MM.1S (cell line): ENCODE data around the gene HECW1.

ENCODE experiments used
- DNase-seq: peaks from one replicate; pipeline ENCODE4 v3.0.0-alpha.2; 2015
- H2AFZ ChIP-seq: fragments of 300-600 bp; sonication (generic); 2 replicates; pipeline ENCODE4 v1.6.0; 2016; ENCODE audit warnings: antibody characterized with exemption, low read length
- H3F3A ChIP-seq: fragments of 300-600 bp; sonication (generic); 2 replicates; pipeline ENCODE4 v1.6.1; 2016; ENCODE audit warnings: mild to moderate bottlenecking, antibody characterized with exemption, low read length, moderate library complexity, mixed read lengths; ENCODE audit not compliant: insufficient read depth
- H3K27ac ChIP-seq: fragments of 300-600 bp; sonication (generic); 2 replicates; pipeline ENCODE4 v1.5.1; 2016; ENCODE audit warnings: mild to moderate bottlenecking, low read length
- H3K27me3 ChIP-seq: fragments of 300-600 bp; sonication (generic); replicated peaks from 2 replicates; pipeline ENCODE4 v1.6.0; 2016; ENCODE audit warnings: low read length; ENCODE audit not compliant: insufficient read depth
- H3K36me3 ChIP-seq: fragments of 300-600 bp; sonication (generic); replicated peaks from 2 replicates; pipeline ENCODE4 v1.6.1; 2016; ENCODE audit warnings: mild to moderate bottlenecking, low read length, mixed read lengths; ENCODE audit not compliant: insufficient read depth
- H3K4me1 ChIP-seq: fragments of 300-600 bp; sonication (generic); 2 replicates; pipeline ENCODE4 v1.6.1; 2016; ENCODE audit warnings: low read length, mixed read lengths
- H3K4me2 ChIP-seq: fragments of 300-600 bp; sonication (generic); 2 replicates; pipeline ENCODE4 v1.6.0; 2016; ENCODE audit warnings: low read depth, low read length
- H3K4me3 ChIP-seq: fragments of 300-600 bp; sonication (generic); 2 replicates; pipeline ENCODE4 v1.5.1; 2016; ENCODE audit warnings: low read length, mixed read lengths
- H3K79me2 ChIP-seq: fragments of 300-600 bp; sonication (generic); 2 replicates; pipeline ENCODE4 v1.6.1; 2016; ENCODE audit warnings: mixed run types, low read length, mixed read lengths
- H3K9ac ChIP-seq: fragments of 300-600 bp; sonication (generic); 2 replicates; pipeline ENCODE4 v1.6.1; 2016; ENCODE audit warnings: low read length, mixed read lengths
- H3K9me2 ChIP-seq: fragments of 300-600 bp; sonication (generic); replicated peaks from 2 replicates; pipeline ENCODE4 v1.6.1; 2016; ENCODE audit warnings: mild to moderate bottlenecking, low read length, mixed read lengths; ENCODE audit not compliant: insufficient read depth
- H3K9me3 ChIP-seq: fragments of 300-600 bp; sonication (generic); replicated peaks from 2 replicates; pipeline ENCODE4 v1.6.1; 2016; ENCODE audit warnings: mild to moderate bottlenecking, low read length, mixed read lengths; ENCODE audit not compliant: insufficient read depth
- H4K20me1 ChIP-seq: fragments of 300-600 bp; sonication (generic); 2 replicates; pipeline ENCODE4 v1.6.1; 2016; ENCODE audit warnings: mild to moderate bottlenecking, low read length, moderate library complexity, mixed read lengths; ENCODE audit not compliant: insufficient read depth
- CTCF ChIP-seq: fragments of 300-600 bp; sonication (generic); IDR thresholded peaks from 2 replicates; pipeline ENCODE4 v1.5.1; 2016; ENCODE audit warnings: antibody characterized with exemption, low read length, mixed read lengths
- EZH2 ChIP-seq: fragments of 300-600 bp; sonication (generic); optimal IDR thresholded peaks from 2 replicates; pipeline ENCODE3; 2017; ENCODE audit warnings: low read depth, mild to moderate bottlenecking, antibody characterized with exemption, low read length, mixed read lengths
- EZH2phosphoT487 ChIP-seq: fragments of 300-600 bp; sonication (generic); IDR thresholded peaks from 2 replicates; pipeline ENCODE4 v1.6.1; 2018; ENCODE audit warnings: antibody characterized with exemption, low read length

Gene HECW1

GRCh38 chr7:43119371-43120075 lies 7.1 kb downstream of the HECW1 start:
- peaks cover 27% of the 10 kb centered on the region for H3K4me1 ChIP-seq
- no peak overlapping the region for H3K9ac ChIP-seq
- H3K4me2 ChIP-seq = no peak overlapping the region
- H3K9me3 ChIP-seq = no peaks in the 10 kb centered on the region
- H3K4me3 ChIP-seq = no peak overlapping the region
- peaks cover 6% of the 10 kb centered on the region for H3K79me2 ChIP-seq
- no peak overlapping the region for H3K27ac ChIP-seq
- H3K27me3 ChIP-seq = no peaks in the 10 kb centered on the region
- H2AFZ ChIP-seq = no peak overlapping the region
- no peak for DNase-seq
- no peak for TF ChIP-seq EZH2phosphoT487
- H3K36me3 ChIP-seq = no peaks in the 10 kb centered on the region
- 0 out of 2 replicates have a peak, but pooled peaks cover 13% of the 10 kb centered on the region for H3F3A ChIP-seq
- H4K20me1 ChIP-seq = no peaks in the 10 kb centered on the region
- H3K9me2 ChIP-seq = no peaks in the 10 kb centered on the region

GRCh38 chr7:43121973-43122372 lies 9.5 kb downstream of the HECW1 start:
- Histone ChIP-seq H4K20me1 (no peaks in the 10 kb centered on the region), H2AFZ (no peak overlapping the region), H3F3A (0 out of 2 replicates have a peak, but pooled peaks cover 13% of the 10 kb centered on the region), H3K9me3 (no peaks in the 10 kb centered on the region), H3K36me3 (no peaks in the 10 kb centered on the region), H3K27me3 (no peaks in the 10 kb centered on the region), H3K27ac (no peak overlapping the region), H3K4me2 (no peak overlapping the region), H3K79me2 (peaks cover 4% of the 10 kb centered on the region; the same call in 1 of the 2 replicates), H3K9ac (no peak overlapping the region), H3K4me3 (no peak overlapping the region), H3K9me2 (no peaks in the 10 kb centered on the region), H3K4me1 (peaks cover 22% of the 10 kb centered on the region)
- no peak for DNase-seq
- TF ChIP-seq CTCF = no peak
- TF ChIP-seq EZH2phosphoT487 = no peak
- TF ChIP-seq EZH2 = no peak

- H3K79me2 ChIP-seq = peaks cover 4% of the 10 kb centered on the region; the same call in 1 of the 2 replicates
- no peak overlapping the region for H3K9ac ChIP-seq
- H3K4me2 ChIP-seq = peak overlapping the region; percentile 17
- H4K20me1 ChIP-seq = no peaks in the 10 kb centered on the region
- H2AFZ ChIP-seq = no peak overlapping the region
- no peak for TF ChIP-seq CTCF
- no peak for TF ChIP-seq EZH2phosphoT487
- TF ChIP-seq EZH2 = no peak
- no peaks in the 10 kb centered on the region for H3K9me3 ChIP-seq
- peaks cover 22% of the 10 kb centered on the region for H3K4me1 ChIP-seq
- H3K9me2 ChIP-seq = no peaks in the 10 kb centered on the region
- H3K4me3 ChIP-seq = no peak overlapping the region
- H3F3A ChIP-seq = 0 out of 2 replicates have a peak, but pooled peaks cover 13% of the 10 kb centered on the region
- peak; percentile 71 for DNase-seq
- no peak overlapping the region for H3K27ac ChIP-seq
- no peaks in the 10 kb centered on the region for H3K27me3 ChIP-seq
- no peaks in the 10 kb centered on the region for H3K36me3 ChIP-seq
Observed at GRCh38 chr7:43123457-43123856, 11.0 kb downstream of the HECW1 start.

- Histone ChIP-seq H3K4me2 (no peak overlapping the region), H3K9me2 (no peaks in the 10 kb centered on the region), H3K4me1 (peaks cover 22% of the 10 kb centered on the region), H2AFZ (no peak overlapping the region), H3K27me3 (no peaks in the 10 kb centered on the region), H3K79me2 (peaks cover 4% of the 10 kb centered on the region; the same call in 1 of the 2 replicates), H3K9me3 (no peaks in the 10 kb centered on the region), H4K20me1 (no peaks in the 10 kb centered on the region), H3K4me3 (no peak overlapping the region), H3K36me3 (no peaks in the 10 kb centered on the region), H3F3A (0 out of 2 replicates have a peak, but pooled peaks cover 13% of the 10 kb centered on the region), H3K9ac (no peak overlapping the region), H3K27ac (no peak overlapping the region)
- DNase-seq = no peak
- TF ChIP-seq CTCF (no peak), EZH2phosphoT487 (no peak), EZH2 (no peak)
Observed at GRCh38 chr7:43124388-43124787, 11.9 kb downstream of the HECW1 start.
